Heart left ventricle (tissue), 13 donors: ENCODE results near the gene ADGRF3.

ENCODE experiments used
- POLR2A ChIP-seq, 2 donors: fragments of 450-650 bp; IDR thresholded peaks; one replicate each; pipeline ENCODE4 v1.6.1; 2017; ENCODE audit warnings: antibody characterized with exemption in 2 of 2, mild to moderate bottlenecking in 2 of 2, moderate library complexity in 2 of 2
- TF ChIP-seq, protein P1 (sequence below), 12 donors: fragments of 200-600 bp; sonication (generic) in 4 of 12; IDR thresholded peaks; one replicate each; pipeline versions ENCODE4 v1.5.0 to v1.8.0; 2018 to 2022; ENCODE audit warnings: antibody characterized with exemption in 12 of 12, mild to moderate bottlenecking in 5 of 12
- donor health status: ischemic (EF 13 %, LVEDD 7.1; RV severe dilation, severe dysfunction).
- donor health status: DM: no; HTN: yes; CAD: no.
- donor health status: DM: no; HTN: no; CAD: no.
- donor health status: ischemic (EF 25% LVEDD 6.9; RV normal size, moderate dysfunction).
- donor health status: ischemic (EF 25% LVEDD 5.7; RV mildly dilated, moderate dysfunction).
- donor health status: ischemic (EF 35%, LVEDD 5.7; RV mildly dilated, moderate dysfunction).
- donor health status: nonischemic (EF 11% LVEDD 7.7; RV severe dilation, severe dysfunction).
- donor health status: DM: yes; HTN: yes; CAD: no.
- donor health status: PGD.
- donor health status: ischemic (EF 29% LVEDD 5.4; RV normal size, mild dysfunction).
- donor health status: nonischemic (EF 23%, LVEDD 6.1; RV moderate dilation, normal function).

DNA sequence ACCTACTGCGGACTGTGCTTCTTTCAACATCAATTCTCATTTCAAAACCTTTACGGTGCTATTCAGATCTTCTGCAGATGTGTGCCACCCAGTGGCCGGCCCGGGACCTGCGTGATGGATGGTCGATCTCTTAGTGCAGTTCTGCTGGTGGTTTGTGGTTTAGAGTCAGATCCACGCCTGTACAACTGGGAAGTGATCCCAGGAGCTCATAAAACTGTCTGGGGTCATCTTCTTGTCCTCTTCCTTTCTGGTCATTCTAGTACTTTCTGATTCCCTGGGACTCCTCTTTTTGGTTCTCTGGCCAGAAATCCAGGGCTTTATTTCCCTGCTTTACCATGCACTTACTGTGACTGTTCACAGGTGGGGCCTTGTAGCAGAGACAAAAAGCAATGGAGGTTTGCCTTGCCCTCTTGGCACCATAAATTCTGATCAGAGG is 16.5 kb downstream of the ADGRF3 start:
- TF ChIP-seq, protein P1, sequence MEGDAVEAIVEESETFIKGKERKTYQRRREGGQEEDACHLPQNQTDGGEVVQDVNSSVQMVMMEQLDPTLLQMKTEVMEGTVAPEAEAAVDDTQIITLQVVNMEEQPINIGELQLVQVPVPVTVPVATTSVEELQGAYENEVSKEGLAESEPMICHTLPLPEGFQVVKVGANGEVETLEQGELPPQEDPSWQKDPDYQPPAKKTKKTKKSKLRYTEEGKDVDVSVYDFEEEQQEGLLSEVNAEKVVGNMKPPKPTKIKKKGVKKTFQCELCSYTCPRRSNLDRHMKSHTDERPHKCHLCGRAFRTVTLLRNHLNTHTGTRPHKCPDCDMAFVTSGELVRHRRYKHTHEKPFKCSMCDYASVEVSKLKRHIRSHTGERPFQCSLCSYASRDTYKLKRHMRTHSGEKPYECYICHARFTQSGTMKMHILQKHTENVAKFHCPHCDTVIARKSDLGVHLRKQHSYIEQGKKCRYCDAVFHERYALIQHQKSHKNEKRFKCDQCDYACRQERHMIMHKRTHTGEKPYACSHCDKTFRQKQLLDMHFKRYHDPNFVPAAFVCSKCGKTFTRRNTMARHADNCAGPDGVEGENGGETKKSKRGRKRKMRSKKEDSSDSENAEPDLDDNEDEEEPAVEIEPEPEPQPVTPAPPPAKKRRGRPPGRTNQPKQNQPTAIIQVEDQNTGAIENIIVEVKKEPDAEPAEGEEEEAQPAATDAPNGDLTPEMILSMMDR (IDR thresholded peaks at IDR 0.05): peak; percentile 77 to 92 (median 86)
- no peak for TF ChIP-seq POLR2A (IDR thresholded peaks at IDR 0.05)
